ENCODE measurements around the gene LCN15. TPM values are rescaled to one million over a fixed set of nuclear protein-coding genes. Genes with fewer than 3 reads are reported as not detected.
"Not testable (repeated sequence)": the region's sequence is repeated elsewhere in the genome, so short reads cannot be mapped to it uniquely, and the experiment has no call there.

LCN15 gene
- total and polyA plus RNA-seq, 7 experiments from 2014 or later, result not detected

- intact Hi-C loops (cut with micrococcal nuclease), result no loop called here
- no peak overlapping the region for H3K27ac ChIP-seq (ENCODE audit: low read depth, low read length)
- Mint-ChIP-seq H3K9me3 (peaks cover 0 to 2% (median 0%) of the 10 kb centered on the region in 11 donors), H3K4me3 (no peak overlapping the region), H3K27ac (peak overlapping the region in 2 of 9 donors; percentile 23 to 62), H3K36me3 (no peaks in the 10 kb centered on the region), H3K4me1 (peaks cover 0 to 8% (median 6%) of the 10 kb centered on the region in 7 donors), H3K27me3 (peaks cover 22 to 37% (median 35%) of the 10 kb centered on the region in 5 donors)
- no peaks in the 10 kb centered on the region for H3K9me3 ChIP-seq (ENCODE audit: control insufficient read depth in 2 of 3, low read length in 3 of 3)
- no peak overlapping the region for H3K4me3 ChIP-seq (ENCODE audit: low read length)
- H3K36me3 ChIP-seq (ENCODE audit: control insufficient read depth in 2 of 3, insufficient read depth in 3 of 3, low read length in 3 of 3), result no peaks in the 10 kb centered on the region
- ATAC-seq (peak; percentile 21), DNase-seq (no peak)
- ChIA-PET POLR2A (interaction anchor here (1.0 to 2.2 kb wide), 2 partner anchors 11 to 13 kb away, joined by 4 to 11 read pairs; no protein-coding TSS in a partner anchor), CTCF (no interaction called here)
- peaks cover 0 to 9% of the 10 kb centered on the region in 2 donors for H3K27me3 ChIP-seq (ENCODE audit: control insufficient read depth in 2 of 2, insufficient read depth in 2 of 2, low read length in 2 of 2)
- H3K4me1 ChIP-seq (ENCODE audit: control insufficient read depth in 2 of 2, insufficient read depth in 2 of 2, low read length in 2 of 2), result no peaks in the 10 kb centered on the region
Measured at GRCh38 chr9:136714096-136714892, 50.0 kb downstream of the LCN15 start.

GRCh38 chr9:136713550-136713949 is 50.8 kb downstream of the LCN15 start:
- Mint-ChIP-seq H3K27me3 (peaks cover 22 to 39% (median 35%) of the 10 kb centered on the region in 5 donors), H3K4me3 (peak overlapping the region in 2 of 10 donors; percentile 21 to 50), H3K4me1 (peaks cover 0 to 6% (median 6%) of the 10 kb centered on the region in 7 donors), H3K36me3 (no peaks in the 10 kb centered on the region), H3K27ac (peak overlapping the region in 1 of 9 donors; percentile 23), H3K9me3 (peaks cover 0 to 2% (median 0%) of the 10 kb centered on the region in 11 donors)
- H3K27me3 ChIP-seq (ENCODE audit: control insufficient read depth in 2 of 2, insufficient read depth in 2 of 2, low read length in 2 of 2), result peaks cover 0 to 9% of the 10 kb centered on the region in 2 donors
- ChIA-PET POLR2A (interaction anchor here (1.1 to 2.2 kb wide), 2 partner anchors 12 to 14 kb away, joined by 3 to 11 read pairs; no protein-coding TSS in a partner anchor), CTCF (no interaction called here)
- no peak overlapping the region for H3K27ac ChIP-seq (ENCODE audit: low read depth, low read length)
- H3K36me3 ChIP-seq (ENCODE audit: control insufficient read depth in 2 of 3, insufficient read depth in 3 of 3, low read length in 3 of 3), result no peaks in the 10 kb centered on the region
- no peak for DNase-seq
- no peaks in the 10 kb centered on the region for H3K4me1 ChIP-seq (ENCODE audit: control insufficient read depth in 2 of 2, insufficient read depth in 2 of 2, low read length in 2 of 2)
- ATAC-seq, result no peak
- intact Hi-C loops (cut with micrococcal nuclease), result no loop called here
- no peak overlapping the region for H3K4me3 ChIP-seq (ENCODE audit: low read length)
- H3K9me3 ChIP-seq (ENCODE audit: control insufficient read depth in 2 of 3, low read length in 3 of 3), result no peaks in the 10 kb centered on the region

- CTCF ChIA-PET, result no interaction called here
- peak overlapping the region in 2 of 10 donors; percentile 50 to 58 for H3K4me3 Mint-ChIP-seq
- H3K4me1 Mint-ChIP-seq, result peaks cover 0 to 6% (median 4%) of the 10 kb centered on the region in 7 donors
Measured at GRCh38 chr9:136712690-136713544, 51.4 kb downstream of the LCN15 start.

GRCh38 chr9:136711751-136712689 is 52.3 kb downstream of the LCN15 start, which contains the start of gene DIPK1B:
Gene DIPK1B, plus strand, starts transcription at chr9:136712572. Its CDS starts 94 bp downstream, at chr9:136712666.
- H3K9me3 ChIP-seq (ENCODE audit: control insufficient read depth in 2 of 3, low read length in 3 of 3), result no peaks in the 10 kb centered on the region
- peak within 1 kb of the TSS; percentile 24 for H3K4me3 ChIP-seq (ENCODE audit: low read length)
- intact Hi-C loops (cut with micrococcal nuclease), result no loop called here
- H3K4me3 Mint-ChIP-seq, result peak within 1 kb of the TSS in 9 of 10 donors; percentile 33 to 84 (median 69)
- H3K9me3 Mint-ChIP-seq, result peaks cover 0 to 2% (median 0%) of the 10 kb centered on the region in 11 donors
- H3K27me3 ChIP-seq (ENCODE audit: control insufficient read depth in 2 of 2, insufficient read depth in 2 of 2, low read length in 2 of 2), result peaks cover 0 to 9% of the 10 kb centered on the region in 2 donors
- H3K4me1 Mint-ChIP-seq, result peaks cover 0 to 6% (median 4%) of the 10 kb centered on the region in 7 donors
- no peak within 1 kb of the TSS for H3K27ac ChIP-seq (ENCODE audit: low read depth, low read length)
- no peak within 1 kb of the TSS for H3K27ac Mint-ChIP-seq
- ATAC-seq (peak; percentile 52), DNase-seq (peak in 1 of 9 donors; percentile 16)
- no peaks in the 10 kb centered on the region for H3K36me3 Mint-ChIP-seq
- no peaks in the 10 kb centered on the region for H3K4me1 ChIP-seq (ENCODE audit: control insufficient read depth in 2 of 2, insufficient read depth in 2 of 2, low read length in 2 of 2)
- CTCF ChIA-PET, result no interaction called here
- H3K36me3 ChIP-seq (ENCODE audit: control insufficient read depth in 2 of 3, insufficient read depth in 3 of 3, low read length in 3 of 3), result no peaks in the 10 kb centered on the region
- peaks cover 22 to 47% (median 35%) of the 10 kb centered on the region in 5 donors for H3K27me3 Mint-ChIP-seq
- POLR2A ChIA-PET, result interaction anchor here (1.1 kb wide), 1 partner anchor 13 kb away, joined by 3 read pairs; no protein-coding TSS in a partner anchor

More at GRCh38 chr9:136712690-136713544, 51.4 kb downstream of the LCN15 start:
- POLR2A ChIA-PET, result interaction anchor here (1.1 to 2.2 kb wide), 2 partner anchors 12 to 15 kb away, joined by 3 to 11 read pairs; no protein-coding TSS in a partner anchor
- no peak overlapping the region for H3K27ac ChIP-seq (ENCODE audit: low read depth, low read length)
- no peak overlapping the region for H3K4me3 ChIP-seq (ENCODE audit: low read length)
- ATAC-seq (no peak), DNase-seq (no peak)
- H3K4me1 ChIP-seq (ENCODE audit: control insufficient read depth in 2 of 2, insufficient read depth in 2 of 2, low read length in 2 of 2), result no peaks in the 10 kb centered on the region
- intact Hi-C loops (cut with micrococcal nuclease), result no loop called here
- Mint-ChIP-seq H3K36me3 (no peaks in the 10 kb centered on the region), H3K9me3 (peaks cover 0 to 2% (median 0%) of the 10 kb centered on the region in 11 donors), H3K27me3 (peaks cover 22 to 46% (median 35%) of the 10 kb centered on the region in 5 donors), H3K27ac (no peak overlapping the region)
- H3K27me3 ChIP-seq (ENCODE audit: control insufficient read depth in 2 of 2, insufficient read depth in 2 of 2, low read length in 2 of 2), result peaks cover 0 to 9% of the 10 kb centered on the region in 2 donors
- no peaks in the 10 kb centered on the region for H3K36me3 ChIP-seq (ENCODE audit: control insufficient read depth in 2 of 3, insufficient read depth in 3 of 3, low read length in 3 of 3)
- no peaks in the 10 kb centered on the region for H3K9me3 ChIP-seq (ENCODE audit: control insufficient read depth in 2 of 3, low read length in 3 of 3)

GRCh38 chr9:136711219-136711648 is 53.1 kb downstream of the LCN15 start:
- H3K27me3 ChIP-seq (ENCODE audit: control insufficient read depth in 2 of 2, insufficient read depth in 2 of 2, low read length in 2 of 2); intact Hi-C loops (cut with micrococcal nuclease); H3K27ac ChIP-seq (ENCODE audit: low read depth, low read length); CTCF ChIA-PET; POLR2A ChIA-PET; ATAC-seq; H3K9me3 ChIP-seq (ENCODE audit: control insufficient read depth in 2 of 3, low read length in 3 of 3); H3K9me3 Mint-ChIP-seq; H3K36me3 Mint-ChIP-seq; DNase-seq; H3K4me3 ChIP-seq (ENCODE audit: low read length); H3K36me3 ChIP-seq (ENCODE audit: control insufficient read depth in 2 of 3, insufficient read depth in 3 of 3, low read length in 3 of 3); H3K4me1 Mint-ChIP-seq; H3K4me1 ChIP-seq (ENCODE audit: control insufficient read depth in 2 of 2, insufficient read depth in 2 of 2, low read length in 2 of 2): not testable (repeated sequence)
- peak overlapping the region in 8 of 10 donors; percentile 56 to 84 (median 70) for H3K4me3 Mint-ChIP-seq
- H3K27me3 Mint-ChIP-seq, result peaks cover 22 to 46% (median 35%) of the 10 kb centered on the region in 5 donors
- H3K27ac Mint-ChIP-seq, result peak overlapping the region in 1 of 9 donors; percentile 62
